GM21423 (cell line): ENCODE measurements around the gene CNKSR3.
A peak's percentile ranks its signal among the peaks of the same experiment; 100 is the strongest.

Experiments
- ATAC-seq: cut with Tn5 transposase; IDR thresholded peaks from one replicate; pipeline ENCODE4 v1.9.1; 2021; ENCODE audit warnings: mild to moderate bottlenecking, moderate library complexity; ENCODE audit not compliant: unreplicated experiment

CNKSR3 gene

DNA sequence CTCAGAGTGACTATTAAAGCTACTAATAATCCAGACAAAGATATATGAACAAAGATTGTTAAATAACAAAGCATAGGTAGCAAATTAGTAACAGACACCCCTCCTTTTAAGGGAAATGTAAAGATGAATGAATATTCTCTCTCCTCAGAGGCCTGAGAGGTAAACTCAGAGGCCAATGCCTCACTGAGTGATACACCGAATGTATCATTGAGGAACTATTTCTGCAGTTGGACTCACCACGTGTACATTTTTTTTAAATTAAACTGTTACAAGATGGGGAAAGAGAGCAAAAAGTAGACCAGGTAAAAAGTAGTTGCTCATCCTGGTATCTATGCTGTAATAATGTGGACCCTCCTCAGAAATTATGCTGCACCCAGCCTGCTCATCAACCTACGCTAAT is 81.6 kb downstream of the CNKSR3 start:
- ATAC-seq, result no peak

DNA sequence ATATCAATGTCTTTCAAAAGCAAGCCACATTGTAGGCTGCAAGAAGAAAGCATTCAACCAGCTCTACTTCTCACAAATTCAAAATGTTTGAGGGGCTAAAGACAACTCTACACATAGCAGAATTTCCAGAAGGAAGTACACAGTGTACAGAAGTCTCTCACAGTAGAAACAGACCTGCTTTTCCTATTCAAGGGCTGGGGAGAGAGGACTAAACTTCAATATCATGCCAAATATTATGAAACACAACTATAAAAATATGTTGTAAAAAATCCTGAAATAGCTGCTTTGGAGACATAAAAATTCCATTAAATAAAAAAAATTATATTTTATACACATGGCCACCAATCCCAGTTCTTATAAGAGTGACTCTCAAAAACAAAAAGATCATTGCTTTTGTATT is 83.0 kb downstream of the CNKSR3 start:
- ATAC-seq, result no peak

DNA sequence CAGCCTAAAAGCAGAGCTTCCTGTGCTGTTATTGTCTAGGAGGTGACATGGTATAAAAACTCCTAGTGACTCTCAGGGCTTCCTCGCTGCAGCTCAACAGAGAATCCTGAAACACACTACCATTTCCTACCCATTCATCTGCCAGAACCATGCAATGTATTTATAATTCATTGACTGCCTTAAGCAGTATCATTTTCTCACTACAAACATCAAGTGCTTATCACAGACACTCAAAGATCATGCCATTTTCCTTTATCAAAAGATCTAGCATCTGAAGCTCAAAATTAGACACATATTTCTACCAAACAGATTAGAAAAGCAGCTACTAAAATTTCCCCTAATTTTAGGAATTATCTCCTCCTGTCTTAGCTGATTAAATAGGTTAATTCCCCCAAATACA is 83.5 kb downstream of the CNKSR3 start:
- no peak for ATAC-seq

DNA sequence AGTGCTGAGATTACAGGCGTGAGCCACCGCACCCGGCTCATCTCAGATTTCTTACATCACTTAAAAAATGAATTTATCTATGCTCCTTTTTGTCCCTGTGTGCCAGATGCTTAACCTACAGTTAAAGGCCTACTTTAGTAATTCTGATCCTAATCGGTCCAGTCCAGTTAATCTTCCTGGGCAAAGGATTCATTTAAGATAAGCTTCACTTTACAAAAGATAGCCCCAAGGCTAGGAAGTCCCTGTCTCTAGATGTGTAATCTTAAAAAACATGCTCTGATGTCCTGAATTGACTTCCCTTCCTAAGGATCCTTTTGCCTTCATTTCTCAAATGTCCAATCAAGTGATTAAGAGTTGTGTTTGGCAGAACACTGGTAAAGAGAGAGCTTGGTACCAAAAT is 85.5 kb downstream of the CNKSR3 start:
- no peak for ATAC-seq

DNA sequence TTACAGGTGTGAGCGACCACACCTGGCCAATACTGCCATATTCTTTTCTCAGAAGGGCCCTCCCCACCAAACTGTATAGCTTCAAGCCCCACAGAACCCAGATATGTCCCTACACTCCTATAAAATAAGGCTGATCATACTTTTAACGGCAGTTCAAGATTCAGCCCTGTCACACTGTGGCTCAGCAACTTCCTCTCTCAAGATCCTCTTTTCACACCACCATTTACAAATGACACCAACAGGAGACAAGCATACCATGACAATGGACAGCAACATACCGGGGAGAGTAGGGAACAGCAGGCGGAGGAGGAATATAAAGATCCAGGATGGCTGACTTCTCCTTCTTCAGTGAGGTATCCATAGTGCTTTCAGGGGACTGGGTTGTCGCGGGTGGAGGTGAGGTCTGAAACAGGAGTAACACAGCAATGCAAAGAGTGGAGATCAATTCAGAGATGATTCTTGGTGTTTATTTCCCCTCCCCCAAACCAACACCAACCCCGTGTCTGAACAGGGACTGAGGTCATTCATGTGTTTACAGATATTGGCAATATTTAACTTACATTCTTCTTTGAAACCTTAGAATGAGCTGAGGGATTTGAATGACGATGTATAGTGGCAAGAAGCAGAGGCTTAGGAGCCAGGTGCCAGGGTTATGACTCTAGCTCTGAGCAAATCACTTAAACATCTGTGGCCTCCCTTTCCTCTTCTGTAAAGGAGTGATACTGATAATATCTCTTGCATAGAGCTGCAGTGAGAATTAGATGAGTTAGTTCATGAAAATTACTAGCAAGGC is 96.3 kb downstream of the CNKSR3 start:
- peak; percentile 70 for ATAC-seq

DNA sequence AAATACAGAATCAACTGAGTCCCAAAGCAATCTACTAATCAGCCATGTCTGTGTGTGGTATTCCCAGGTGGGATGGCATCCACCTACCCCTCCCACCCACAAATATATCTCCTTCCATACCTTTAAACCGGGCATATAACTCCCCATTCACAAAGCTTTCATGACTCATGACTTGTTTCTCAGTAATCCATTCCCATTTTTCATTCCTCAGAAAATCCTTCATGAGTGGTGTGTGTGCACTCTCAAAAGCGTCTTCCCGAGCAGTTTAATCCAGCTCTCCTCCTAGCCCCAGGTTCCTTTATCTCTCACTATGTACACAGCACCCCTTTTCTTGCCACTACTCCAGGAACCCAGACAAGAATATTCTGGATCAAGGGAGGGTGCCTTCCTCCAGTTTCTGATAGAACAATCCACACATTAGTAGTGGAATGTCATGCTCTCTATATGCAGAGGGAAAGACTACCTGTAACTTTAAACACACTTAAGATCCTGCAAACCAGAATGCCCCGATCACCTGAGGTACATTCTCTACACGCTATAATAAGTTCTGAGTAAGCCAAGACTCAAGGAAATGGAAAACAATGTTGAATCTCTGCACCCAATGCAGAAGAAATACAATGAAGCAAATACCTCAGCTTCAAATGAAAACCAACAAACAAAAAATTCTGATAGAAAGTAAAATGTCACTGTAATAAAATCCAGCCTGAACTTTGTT is 98.2 kb downstream of the CNKSR3 start:
- ATAC-seq, result no peak

DNA sequence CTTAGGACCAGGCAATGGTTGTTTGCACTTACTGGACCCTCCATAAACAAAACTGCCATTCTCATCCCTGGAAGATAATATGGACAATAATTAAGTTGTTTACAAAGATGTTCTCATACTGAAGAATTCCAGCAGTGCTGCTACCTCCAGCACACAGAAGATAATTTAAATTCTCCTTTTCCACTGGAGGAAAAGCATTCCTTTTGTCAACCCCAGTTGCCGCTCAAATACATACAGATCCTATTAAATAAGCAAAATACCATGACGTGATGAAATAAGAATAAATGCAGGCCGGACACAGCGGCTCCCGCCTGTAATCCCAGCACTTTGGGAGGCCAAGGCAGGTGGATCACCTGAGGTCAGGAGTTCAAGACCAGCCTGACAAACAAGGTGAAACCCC is 99.4 kb downstream of the CNKSR3 start:
- no peak for ATAC-seq

DNA sequence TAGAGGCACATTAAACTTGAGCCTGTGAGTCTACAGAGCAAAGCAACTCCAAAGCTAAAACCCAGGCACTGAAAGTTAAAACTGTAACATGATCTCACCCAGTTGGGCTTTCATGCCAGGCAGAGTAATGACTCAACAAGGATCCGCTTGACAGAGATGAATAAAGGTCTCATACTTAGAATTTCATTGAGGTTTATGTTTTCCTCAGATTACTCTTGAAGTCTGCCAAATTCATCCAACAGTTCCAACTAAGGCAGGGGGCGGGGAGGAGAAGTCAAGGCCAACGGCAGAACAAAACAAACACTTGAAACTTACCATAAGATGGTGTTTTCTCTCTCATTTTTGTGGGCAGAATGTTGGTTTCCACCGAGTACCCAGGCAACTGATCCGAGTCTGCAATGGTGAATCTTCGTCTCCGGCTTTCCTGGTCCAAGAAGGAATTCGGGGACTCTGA is 99.8 kb downstream of the CNKSR3 start:
- no peak for ATAC-seq

DNA sequence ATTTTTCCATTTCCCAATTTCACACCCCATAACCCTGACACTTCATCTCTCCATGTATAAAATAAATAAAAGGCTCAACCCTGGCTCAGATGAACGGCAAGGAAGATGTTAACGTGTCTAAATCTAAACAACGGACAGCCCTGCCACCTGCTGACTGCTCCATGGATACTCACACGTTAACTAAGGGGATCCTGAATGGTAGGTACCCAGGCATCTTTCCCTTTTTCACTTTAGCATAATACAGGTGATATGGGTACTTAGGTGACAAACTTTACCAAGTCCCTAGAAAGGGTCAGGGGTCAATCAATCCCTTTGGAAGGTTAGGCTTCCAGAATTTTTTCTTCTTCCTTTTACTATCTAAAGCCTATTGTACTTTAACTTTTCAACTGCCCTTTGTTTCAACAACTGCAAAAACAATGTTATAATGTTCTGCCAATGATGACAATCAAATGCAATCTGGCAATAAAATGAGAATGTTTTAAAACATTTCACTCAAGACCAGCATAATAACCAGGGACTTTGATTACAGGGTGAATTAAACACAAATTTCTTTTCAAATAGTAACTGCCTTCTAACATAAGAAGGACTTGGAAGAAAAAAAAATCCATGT is 101.5 kb downstream of the CNKSR3 start:
- ATAC-seq, result no peak

DNA sequence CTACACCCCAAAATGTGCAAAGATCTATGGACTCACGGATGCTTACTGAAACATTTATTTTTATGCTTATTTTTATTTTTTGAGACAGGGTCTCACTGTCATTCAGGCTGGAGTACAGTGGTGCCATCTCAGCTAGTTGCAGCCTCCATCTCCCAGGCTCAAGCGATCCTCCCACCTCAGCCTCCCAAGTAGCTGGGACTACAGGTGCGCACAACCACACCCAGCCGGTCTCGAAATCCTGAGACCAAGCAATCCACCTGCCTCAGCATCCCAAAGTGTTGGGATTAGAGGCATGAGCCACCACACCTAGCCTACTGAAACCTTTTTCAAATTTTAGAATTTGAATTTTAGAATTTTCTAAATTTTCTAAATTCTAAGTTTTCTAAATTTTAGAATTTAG is 103.0 kb downstream of the CNKSR3 start:
- ATAC-seq, result no peak

DNA sequence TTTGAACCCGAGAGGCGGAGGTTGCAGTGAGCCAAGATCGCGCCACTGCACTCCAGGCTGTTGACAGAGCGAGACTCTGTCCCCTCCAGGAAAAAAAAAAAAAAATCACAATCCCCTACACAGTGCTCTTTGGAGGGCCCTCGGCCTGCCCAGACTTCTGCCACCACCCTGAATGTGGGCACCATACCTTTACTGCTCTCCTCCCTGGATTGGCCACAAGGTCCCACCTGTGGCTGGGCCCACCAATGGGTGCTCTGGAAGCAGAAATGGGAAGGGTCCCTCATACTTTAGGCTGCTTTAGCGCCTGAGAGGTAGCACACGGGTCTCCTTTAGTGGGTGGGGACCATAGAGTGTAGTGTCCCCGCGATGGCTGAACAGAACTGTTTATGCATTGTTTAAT is 103.6 kb downstream of the CNKSR3 start:
- ATAC-seq, result no peak

DNA sequence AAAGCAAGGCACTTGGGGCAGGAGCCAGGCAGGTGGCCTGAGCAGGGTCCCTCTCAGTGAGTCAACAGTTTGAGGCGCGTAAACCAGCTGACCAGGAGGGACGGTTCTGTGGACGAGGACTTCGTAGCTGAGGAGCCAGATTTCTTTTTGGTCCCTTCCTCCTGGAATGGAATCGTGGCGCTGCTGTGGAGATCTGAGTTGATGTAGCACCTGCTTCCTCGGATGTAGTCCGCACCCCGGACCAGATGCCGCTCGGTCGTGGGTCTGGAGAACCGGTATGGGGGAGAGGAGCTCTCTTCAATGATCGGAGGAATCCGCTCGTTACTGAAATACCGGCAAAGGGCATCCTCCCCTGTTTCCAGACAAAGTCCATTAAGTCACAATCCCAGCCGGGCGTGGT is 104.2 kb downstream of the CNKSR3 start:
- no peak for ATAC-seq

DNA sequence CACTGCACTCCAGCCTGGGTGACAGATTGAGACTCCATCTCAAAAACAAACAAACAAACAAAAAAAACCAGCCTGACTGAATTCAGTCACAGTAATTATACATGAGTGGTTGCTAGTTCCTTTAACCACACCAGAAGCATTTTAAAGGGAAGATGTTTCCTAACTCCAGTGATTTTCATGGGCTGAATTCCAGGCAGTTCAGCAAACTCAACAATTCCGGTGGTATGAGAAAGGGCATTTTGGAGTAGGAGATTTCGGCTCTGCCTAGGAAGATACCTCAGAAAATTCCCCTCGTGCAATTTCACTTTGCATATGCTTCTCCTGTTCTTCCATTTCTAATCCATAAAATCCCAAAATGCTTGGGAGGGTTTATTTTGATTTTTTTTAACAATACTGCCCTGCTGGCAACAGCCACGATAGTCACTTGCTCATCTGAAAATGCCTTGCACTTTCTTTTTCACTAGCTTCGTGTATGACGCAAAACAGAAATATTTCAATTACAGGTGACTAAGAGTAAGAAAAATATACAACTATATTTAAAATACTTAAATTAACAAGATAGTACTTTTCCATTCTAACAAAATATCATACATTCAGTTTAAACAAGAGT is 105.6 kb downstream of the CNKSR3 start:
- no peak for ATAC-seq

DNA sequence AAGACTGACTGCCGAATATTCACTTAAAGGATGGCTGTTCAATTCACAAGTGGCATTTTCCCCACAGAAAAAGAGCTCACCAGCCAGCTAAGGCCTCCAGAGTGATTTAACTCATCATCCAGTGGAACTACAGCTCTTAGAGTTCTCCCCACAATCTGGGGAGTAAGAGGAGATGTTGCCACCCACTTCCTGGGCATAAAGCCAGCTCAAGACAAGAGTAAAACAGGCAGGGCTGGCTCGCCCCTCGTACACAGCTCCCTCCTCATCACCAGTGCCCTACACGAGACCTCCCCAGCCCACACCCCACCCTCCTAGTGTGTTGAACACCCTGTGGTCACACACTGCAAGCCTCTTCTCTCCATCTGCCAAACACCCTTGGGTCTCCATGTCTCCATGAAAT is 106.7 kb downstream of the CNKSR3 start:
- ATAC-seq, result no peak

DNA sequence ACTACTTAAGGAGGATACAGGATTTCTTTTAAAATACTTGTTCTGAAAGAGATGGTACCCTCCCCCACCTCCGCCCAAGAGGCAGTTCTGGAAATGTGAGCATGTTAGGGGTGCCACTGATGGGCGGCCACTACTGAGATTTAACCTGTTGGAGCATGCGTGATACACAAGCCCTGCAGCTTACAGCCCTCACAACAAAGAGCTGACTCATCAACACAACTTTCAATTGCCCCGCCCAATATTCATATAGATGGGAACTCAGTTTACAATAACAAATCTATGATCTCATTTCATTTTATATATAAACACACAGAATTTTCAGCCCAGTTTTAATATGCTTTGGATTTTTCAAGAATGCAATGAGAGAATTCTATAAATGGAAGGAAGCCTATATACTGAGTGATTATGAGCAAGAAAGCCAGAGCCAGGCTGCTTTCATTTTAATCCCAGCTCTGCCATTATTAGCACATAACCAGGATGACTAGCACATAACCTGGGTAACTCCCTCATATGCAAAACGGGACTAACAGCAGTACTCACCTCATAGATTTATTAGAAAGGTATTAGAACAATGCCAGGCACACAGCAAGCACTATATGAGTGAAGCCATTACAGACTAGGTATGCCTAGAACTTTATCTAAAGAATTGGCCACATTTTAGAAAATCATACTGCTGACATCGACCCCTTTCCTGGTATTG is 108.3 kb downstream of the CNKSR3 start:
- ATAC-seq, result no peak

DNA sequence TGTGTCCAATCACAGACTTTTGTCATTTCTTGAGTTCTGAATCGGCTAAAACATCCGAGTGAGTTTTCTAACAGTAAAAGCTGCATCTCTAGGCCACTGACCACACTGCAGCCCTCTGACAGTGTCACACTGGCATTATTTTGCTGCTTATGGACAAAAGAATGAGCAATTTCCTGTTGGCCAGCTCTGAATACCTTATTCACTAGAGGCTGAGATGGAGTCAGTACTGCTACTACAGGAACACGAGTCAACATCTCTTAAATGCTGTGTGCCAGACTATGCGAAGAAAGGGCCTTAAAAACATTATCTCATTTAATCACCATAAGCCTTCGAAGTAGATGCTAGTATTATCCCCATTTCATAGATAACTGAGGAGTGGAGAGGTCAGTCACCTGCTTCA is 111.4 kb downstream of the CNKSR3 start:
- ATAC-seq, result no peak

DNA sequence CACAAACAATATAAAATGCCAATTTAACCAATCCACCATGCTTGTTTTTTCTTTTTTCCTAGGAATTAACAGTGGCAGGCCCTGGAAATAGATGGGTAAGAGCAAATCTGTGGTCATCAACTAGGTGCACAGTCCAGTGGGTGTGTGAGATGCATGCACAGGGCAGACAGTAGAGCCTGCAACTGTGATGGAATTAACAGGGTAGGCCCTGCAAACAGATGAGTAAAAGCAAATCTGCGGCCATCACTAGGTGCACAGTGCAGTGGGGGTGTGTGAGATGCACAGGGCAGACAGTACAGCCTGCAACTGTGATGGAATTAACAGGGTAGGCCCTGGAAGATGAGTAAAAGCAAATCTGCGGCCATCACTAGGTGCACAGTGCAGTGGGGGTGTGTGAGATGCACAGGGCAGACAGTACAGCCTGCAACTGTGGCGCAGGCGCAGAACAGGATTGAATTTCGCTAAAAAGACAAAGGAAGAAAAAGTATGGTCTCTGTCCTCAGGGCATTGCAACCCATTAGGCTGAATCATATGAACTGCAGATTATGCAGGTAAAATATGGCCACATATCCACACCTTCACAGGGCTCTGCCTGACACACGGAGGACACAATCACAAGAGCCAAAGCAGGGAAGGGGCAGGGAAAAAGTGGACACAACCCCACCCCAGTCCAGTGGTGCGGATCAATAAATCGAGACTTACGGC is 112.8 kb downstream of the CNKSR3 start:
- no peak for ATAC-seq

DNA sequence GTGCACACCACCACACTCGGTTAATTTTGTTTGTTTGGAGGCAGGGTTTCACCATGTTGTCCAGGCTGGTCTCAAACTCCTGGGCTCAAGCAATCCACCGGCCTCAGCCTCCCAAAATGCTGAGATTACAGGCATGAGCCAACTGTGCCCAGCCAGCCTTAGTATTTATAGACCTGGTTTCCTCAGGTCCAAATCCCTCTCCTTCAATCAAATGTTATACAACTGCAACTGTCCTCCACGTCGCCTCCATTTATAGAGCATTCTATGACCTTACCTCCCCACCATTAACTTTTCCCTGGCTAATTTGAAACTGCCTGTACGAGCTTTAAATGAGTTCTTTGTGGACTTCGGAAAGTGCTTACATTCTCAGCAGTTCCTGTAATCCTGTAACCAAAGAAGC is 114.6 kb downstream of the CNKSR3 start:
- ATAC-seq, result no peak

DNA sequence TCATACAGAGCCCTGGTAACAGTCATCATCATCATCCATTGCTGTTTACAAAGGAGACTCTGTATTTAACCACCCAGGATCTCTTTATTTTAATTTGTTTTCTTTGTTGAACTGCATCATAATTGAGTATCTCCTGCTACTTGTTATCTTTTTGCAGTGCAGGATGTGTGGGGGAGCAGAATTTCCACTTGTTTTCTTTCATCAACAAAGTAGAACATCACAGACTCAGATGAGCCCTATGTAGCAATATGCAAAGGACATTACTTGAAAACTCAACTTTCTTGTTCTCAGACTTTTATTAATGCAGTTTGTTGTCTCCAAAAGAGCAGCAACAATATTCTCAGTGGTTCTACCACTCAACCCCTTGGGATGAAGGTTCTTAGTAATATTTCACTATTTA is 115.2 kb downstream of the CNKSR3 start:
- ATAC-seq, result no peak

DNA sequence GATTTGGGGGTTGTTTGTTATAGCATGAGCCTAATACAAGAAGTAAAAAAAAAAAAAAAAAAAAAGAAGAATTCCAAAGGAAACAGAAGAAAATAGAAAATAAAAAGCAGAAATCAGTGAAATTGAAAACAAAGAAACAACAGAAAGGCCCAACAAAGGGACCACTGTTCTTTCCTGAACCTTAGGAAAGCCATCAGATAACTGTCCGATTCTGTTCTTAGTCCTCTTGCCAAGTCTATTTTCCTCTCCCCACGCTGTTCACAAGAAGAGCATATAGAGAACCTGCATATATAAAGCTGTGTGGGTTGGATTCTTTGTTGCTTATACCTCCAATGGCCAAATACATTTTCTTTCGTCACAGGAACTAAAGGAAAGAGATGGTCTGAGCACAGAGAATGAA is 115.9 kb downstream of the CNKSR3 start:
- ATAC-seq, result no peak
